Ishikawa (cell line): ENCODE measurements around the gene ABHD2.

ENCODE experiments used
- CEBPB ChIP-seq: IDR thresholded peaks from 2 replicates; pipeline ENCODE4 v1.6.1; 2012
- EP300 ChIP-seq: IDR thresholded peaks from 2 replicates; pipeline ENCODE4 v1.6.1; 2012; ENCODE audit warnings: borderline replicate concordance
- RAD21 ChIP-seq: IDR thresholded peaks from 2 replicates; pipeline ENCODE4 v1.6.1; 2012; ENCODE audit warnings: low read depth
- TAF1 ChIP-seq: IDR thresholded peaks from 2 replicates; pipeline ENCODE4 v1.6.1; 2012; ENCODE audit warnings: low read depth, mild to moderate bottlenecking
- TEAD4 ChIP-seq: IDR thresholded peaks from 2 replicates; pipeline ENCODE4 v1.6.1; 2012
- TF ChIP-seq, protein P1 (sequence below): IDR thresholded peaks from 2 replicates; pipeline ENCODE4 v1.6.1; 2012; ENCODE audit warnings: low read depth, mild to moderate bottlenecking

DNA sequence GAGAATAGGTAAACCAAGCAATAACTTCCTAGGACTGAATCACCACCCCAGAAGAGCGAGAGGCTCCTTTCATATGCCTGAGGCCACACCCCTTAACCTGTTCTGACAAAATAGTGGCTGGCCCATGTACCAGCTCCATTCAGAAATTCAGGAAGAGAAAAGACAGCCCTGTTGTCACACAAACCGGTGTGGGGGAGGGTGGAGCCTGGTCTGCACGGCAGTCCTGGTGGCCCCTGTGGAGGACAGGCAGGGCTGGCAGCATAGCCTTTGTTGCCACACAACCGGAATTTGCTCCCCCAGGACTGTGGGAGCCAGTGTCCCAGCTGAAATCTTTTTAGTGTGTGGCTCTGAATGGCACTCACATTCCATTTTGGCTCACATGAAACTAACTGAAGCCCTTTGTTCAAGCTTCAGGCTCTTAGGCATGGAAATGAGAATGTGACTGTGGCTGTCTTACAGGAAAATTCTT lies 109.3 kb downstream of the ABHD2 start:
- TF ChIP-seq RAD21 (no peak), TEAD4 (no peak), EP300 (no peak), TAF1 (no peak), CEBPB (no peak)
- TF ChIP-seq, protein P1, sequence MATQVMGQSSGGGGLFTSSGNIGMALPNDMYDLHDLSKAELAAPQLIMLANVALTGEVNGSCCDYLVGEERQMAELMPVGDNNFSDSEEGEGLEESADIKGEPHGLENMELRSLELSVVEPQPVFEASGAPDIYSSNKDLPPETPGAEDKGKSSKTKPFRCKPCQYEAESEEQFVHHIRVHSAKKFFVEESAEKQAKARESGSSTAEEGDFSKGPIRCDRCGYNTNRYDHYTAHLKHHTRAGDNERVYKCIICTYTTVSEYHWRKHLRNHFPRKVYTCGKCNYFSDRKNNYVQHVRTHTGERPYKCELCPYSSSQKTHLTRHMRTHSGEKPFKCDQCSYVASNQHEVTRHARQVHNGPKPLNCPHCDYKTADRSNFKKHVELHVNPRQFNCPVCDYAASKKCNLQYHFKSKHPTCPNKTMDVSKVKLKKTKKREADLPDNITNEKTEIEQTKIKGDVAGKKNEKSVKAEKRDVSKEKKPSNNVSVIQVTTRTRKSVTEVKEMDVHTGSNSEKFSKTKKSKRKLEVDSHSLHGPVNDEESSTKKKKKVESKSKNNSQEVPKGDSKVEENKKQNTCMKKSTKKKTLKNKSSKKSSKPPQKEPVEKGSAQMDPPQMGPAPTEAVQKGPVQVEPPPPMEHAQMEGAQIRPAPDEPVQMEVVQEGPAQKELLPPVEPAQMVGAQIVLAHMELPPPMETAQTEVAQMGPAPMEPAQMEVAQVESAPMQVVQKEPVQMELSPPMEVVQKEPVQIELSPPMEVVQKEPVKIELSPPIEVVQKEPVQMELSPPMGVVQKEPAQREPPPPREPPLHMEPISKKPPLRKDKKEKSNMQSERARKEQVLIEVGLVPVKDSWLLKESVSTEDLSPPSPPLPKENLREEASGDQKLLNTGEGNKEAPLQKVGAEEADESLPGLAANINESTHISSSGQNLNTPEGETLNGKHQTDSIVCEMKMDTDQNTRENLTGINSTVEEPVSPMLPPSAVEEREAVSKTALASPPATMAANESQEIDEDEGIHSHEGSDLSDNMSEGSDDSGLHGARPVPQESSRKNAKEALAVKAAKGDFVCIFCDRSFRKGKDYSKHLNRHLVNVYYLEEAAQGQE = no peak
